Upper lobe of left lung (tissue), 4 donors: Measurements from ENCODE around the gene THOP1.

Experiments
- CTCF ChIP-seq, 6 experiments: fragments of 450-650 bp in 4 of 6; fragments of 200-600 bp in 2 of 6; sonication (generic) in 2 of 6; IDR thresholded peaks; one replicate each; pipeline ENCODE4 v1.5.1; 2016 to 2019; ENCODE audit warnings: antibody characterized with exemption in 6 of 6
- EP300 ChIP-seq, 4 donors: sonication (generic); formaldehyde crosslinking; IDR thresholded peaks; one replicate each; pipeline ENCODE4 v1.5.1; 2017; ENCODE audit warnings: antibody characterized with exemption in 4 of 4, control low read depth in 2 of 4
- POLR2A ChIP-seq, 4 donors: fragments of 450-650 bp; IDR thresholded peaks; one replicate each; pipeline ENCODE4 v1.5.1; 2016 to 2017; ENCODE audit warnings: antibody characterized with exemption in 4 of 4, mild to moderate bottlenecking in 2 of 4
- POLR2AphosphoS5 ChIP-seq, 2 donors: sonication (generic); formaldehyde crosslinking; IDR thresholded peaks; one replicate each; pipeline ENCODE4 v1.5.1; 2017; ENCODE audit warnings: antibody characterized with exemption in 2 of 2

GRCh38 chr19:2759965-2760364, 25.3 kb upstream of the THOP1 start:
- no peak for TF ChIP-seq CTCF (IDR thresholded peaks at IDR 0.05)
- no peak for TF ChIP-seq POLR2A (IDR thresholded peaks at IDR 0.05)
- no peak for TF ChIP-seq EP300 (IDR thresholded peaks at IDR 0.05)
- TF ChIP-seq POLR2AphosphoS5 (IDR thresholded peaks at IDR 0.05) = no peak
